Measurements from ENCODE around the gene MYO3B. TPM values are rescaled to one million over a fixed set of nuclear protein-coding genes. Genes with fewer than 3 reads are reported as not detected.

Gene MYO3B
- total RNA-seq, 1 experiment from 2014 or later = 0.09 TPM

GRCh38 chr2:170386554-170386953, 208.6 kb downstream of the MYO3B start:
- Histone ChIP-seq H3K4me3 (ENCODE audit: low read depth, low read length) (no peak overlapping the region), H3K4me1 (peaks cover 11% of the 10 kb centered on the region; the same call in 1 of the 2 replicates), H3K9me3 (no peaks in the 10 kb centered on the region), H3K36me3 (ENCODE audit: control insufficient read depth, insufficient read depth, low read length) (no peaks in the 10 kb centered on the region), H3K27me3 (replicated peaks; ENCODE audit: control insufficient read depth, insufficient read depth, low read length) (no peaks in the 10 kb centered on the region)
- H3K27ac Mint-ChIP-seq (ENCODE audit: unreplicated experiment) = no peak overlapping the region
- no TSS peak for BruUV-seq (replicated peaks)
- H3K9me3 Mint-ChIP-seq (ENCODE audit: unreplicated experiment) = no peaks in the 10 kb centered on the region
- POLR2A ChIA-PET = no interaction called here
- H3K27me3 Mint-ChIP-seq (ENCODE audit: insufficient read depth, unreplicated experiment) = no peaks in the 10 kb centered on the region
- no peak overlapping the region for H3K4me3 Mint-ChIP-seq (ENCODE audit: unreplicated experiment)
- intact Hi-C loops (cut with micrococcal nuclease; ENCODE audit: unreplicated experiment) = no loop called here
- TF ChIP-seq CTCF (IDR thresholded peaks at IDR 0.05; ENCODE audit: insufficient read depth in 1 of 2, low read depth in 1 of 2, low read length in 1 of 2, severe bottlenecking in 1 of 2, unreplicated experiment in 1 of 2) = no peak
- CTCF ChIA-PET = no interaction called here
- DNase-seq = no peak
- peaks cover 10% of the 10 kb centered on the region for H3K4me1 Mint-ChIP-seq (ENCODE audit: low read depth, unreplicated experiment)
- H3K36me3 Mint-ChIP-seq (ENCODE audit: insufficient read depth, unreplicated experiment) = no peaks in the 10 kb centered on the region

GRCh38 chr2:170391018-170391417, 213.1 kb downstream of the MYO3B start:
- Histone ChIP-seq H3K9me3 (no peaks in the 10 kb centered on the region), H3K36me3 (ENCODE audit: control insufficient read depth, insufficient read depth, low read length) (no peaks in the 10 kb centered on the region), H3K4me3 (ENCODE audit: low read depth, low read length) (no peak overlapping the region), H3K27me3 (replicated peaks; ENCODE audit: control insufficient read depth, insufficient read depth, low read length) (no peaks in the 10 kb centered on the region), H3K4me1 (peaks cover 16% of the 10 kb centered on the region; the same call in 1 of the 2 replicates)
- BruUV-seq (replicated peaks) = no TSS peak
- Mint-ChIP-seq H3K36me3 (ENCODE audit: insufficient read depth, unreplicated experiment) (no peaks in the 10 kb centered on the region), H3K9me3 (ENCODE audit: unreplicated experiment) (no peaks in the 10 kb centered on the region), H3K4me3 (ENCODE audit: unreplicated experiment) (no peak overlapping the region), H3K27me3 (ENCODE audit: insufficient read depth, unreplicated experiment) (no peaks in the 10 kb centered on the region), H3K27ac (ENCODE audit: unreplicated experiment) (no peak overlapping the region), H3K4me1 (ENCODE audit: low read depth, unreplicated experiment) (peaks cover 7% of the 10 kb centered on the region)
- ChIA-PET POLR2A (no interaction called here), CTCF (no interaction called here)
- TF ChIP-seq CTCF (IDR thresholded peaks at IDR 0.05; ENCODE audit: insufficient read depth in 1 of 2, low read depth in 1 of 2, low read length in 1 of 2, severe bottlenecking in 1 of 2, unreplicated experiment in 1 of 2) = no peak
- DNase-seq = no peak
- intact Hi-C loops (cut with micrococcal nuclease; ENCODE audit: unreplicated experiment) = no loop called here

- no peak overlapping the region for H3K4me3 ChIP-seq (ENCODE audit: low read depth, low read length)
- no peaks in the 10 kb centered on the region for H3K27me3 Mint-ChIP-seq (ENCODE audit: insufficient read depth, unreplicated experiment)
- peaks cover under 1% of the 10 kb centered on the region for H3K4me1 Mint-ChIP-seq (ENCODE audit: low read depth, unreplicated experiment)
- CTCF ChIA-PET = interaction anchor here (0.7 kb wide), 1 partner anchor 64 kb away, joined by 8 read pairs; no protein-coding TSS in a partner anchor
- no TSS peak for BruUV-seq (replicated peaks)
- H3K36me3 Mint-ChIP-seq (ENCODE audit: insufficient read depth, unreplicated experiment) = no peaks in the 10 kb centered on the region
- H3K27ac Mint-ChIP-seq (ENCODE audit: unreplicated experiment) = no peak overlapping the region
- TF ChIP-seq CTCF (IDR thresholded peaks at IDR 0.05; ENCODE audit: insufficient read depth in 1 of 2, low read depth in 1 of 2, low read length in 1 of 2, severe bottlenecking in 1 of 2, unreplicated experiment in 1 of 2) = no peak
- no peak for DNase-seq
- H3K27me3 ChIP-seq (replicated peaks; ENCODE audit: control insufficient read depth, insufficient read depth, low read length) = no peaks in the 10 kb centered on the region
- POLR2A ChIA-PET = no interaction called here
- no peak overlapping the region for H3K4me3 Mint-ChIP-seq (ENCODE audit: unreplicated experiment)
- H3K36me3 ChIP-seq (ENCODE audit: control insufficient read depth, insufficient read depth, low read length) = no peaks in the 10 kb centered on the region
- intact Hi-C loops (cut with micrococcal nuclease; ENCODE audit: unreplicated experiment) = no loop called here
- peaks cover 10% of the 10 kb centered on the region; the same call in 1 of the 2 replicates for H3K4me1 ChIP-seq
- no peaks in the 10 kb centered on the region for H3K9me3 ChIP-seq
- H3K9me3 Mint-ChIP-seq (ENCODE audit: unreplicated experiment) = no peaks in the 10 kb centered on the region
Observed at GRCh38 chr2:170391697-170392096, 213.8 kb downstream of the MYO3B start.

Data from Caco-2 (cell line).